Liver (tissue), 9 donors: ENCODE results near the gene SOX6. TPM values are rescaled to one million over a fixed set of nuclear protein-coding genes. Genes with fewer than 3 reads are reported as not detected.

Source experiments
- DNase-seq: peaks from one replicate; pipeline ENCODE4 v3.0.0-alpha.2; 2017; ENCODE audit warnings: low spot score
- H3K27ac ChIP-seq, 2 donors: one replicate each; pipeline ENCODE4 v1.7.0; 2013; ENCODE audit warnings: inconsistent platforms in 2 of 2, low read length in 2 of 2, control low read depth in 1 of 2, low read depth in 1 of 2, mild to moderate bottlenecking in 1 of 2
- H3K27me3 ChIP-seq, 4 donors: one replicate each; pipeline versions ENCODE4 v1.6.1 to v1.7.0; 2013; ENCODE audit warnings: low read length in 3 of 4, inconsistent platforms in 1 of 4, mild to moderate bottlenecking in 1 of 4, moderate library complexity in 1 of 4; ENCODE audit not compliant: control insufficient read depth in 4 of 4, insufficient read depth in 4 of 4
- H3K36me3 ChIP-seq, 4 donors: one replicate each; pipeline versions ENCODE4 v1.6.1 to v1.7.0; 2013; ENCODE audit warnings: low read length in 3 of 4, mild to moderate bottlenecking in 3 of 4, low read depth in 1 of 4, moderate library complexity in 1 of 4; ENCODE audit not compliant: control insufficient read depth in 4 of 4, insufficient read depth in 3 of 4
- H3K4me1 ChIP-seq, 4 donors: one replicate each; pipeline versions ENCODE4 v1.6.1 to v1.7.0; 2013; ENCODE audit warnings: low read length in 3 of 4, mild to moderate bottlenecking in 3 of 4, moderate library complexity in 1 of 4; ENCODE audit not compliant: control insufficient read depth in 4 of 4, insufficient read depth in 4 of 4
- H3K4me3 ChIP-seq, 3 donors: one replicate each; pipeline versions ENCODE4 v1.6.1 to v1.7.0; 2013; ENCODE audit warnings: low read length in 3 of 3, control low read depth in 1 of 3, low read depth in 1 of 3, mild to moderate bottlenecking in 1 of 3
- H3K9ac ChIP-seq, 2 donors: one replicate each; pipeline ENCODE4 v1.7.0; 2013; ENCODE audit warnings: low read length in 2 of 2, mild to moderate bottlenecking in 2 of 2, moderate library complexity in 2 of 2, control low read depth in 1 of 2, low read depth in 1 of 2
- H3K9me3 ChIP-seq, 4 donors: one replicate each; pipeline versions ENCODE4 v1.6.1 to v1.7.0; 2013; ENCODE audit warnings: low read length in 3 of 4; ENCODE audit not compliant: control insufficient read depth in 4 of 4
- CTCF ChIP-seq: fragments of 150-350 bp; IDR thresholded peaks from 2 replicates; pipeline ENCODE4 v1.5.1; 2017; ENCODE audit warnings: improper control_type of control experiment, low read depth, low read length; ENCODE audit not compliant: missing input control
- EGR1 ChIP-seq, 2 donors: IDR thresholded peaks; 2 replicates each; pipeline ENCODE4 v1.6.1; 2016 to 2018; ENCODE audit warnings: antibody characterized with exemption in 2 of 2, low read depth in 2 of 2
- FOXA1 ChIP-seq: IDR thresholded peaks from 2 replicates; pipeline ENCODE4 v1.6.1; 2016; ENCODE audit warnings: antibody characterized with exemption
- FOXA2 ChIP-seq: IDR thresholded peaks from 2 replicates; pipeline ENCODE4 v1.6.1; 2016; ENCODE audit warnings: antibody characterized with exemption
- GABPA ChIP-seq, 2 donors: IDR thresholded peaks in 1 of 2; conservative IDR thresholded peaks in 1 of 2; 2 replicates each; pipeline ENCODE4 v1.6.1; 2016; ENCODE audit warnings: antibody characterized with exemption in 2 of 2, mild to moderate bottlenecking in 1 of 2, moderate library complexity in 1 of 2
- HNF4A ChIP-seq, 2 donors: conservative IDR thresholded peaks; 2 replicates each; pipeline ENCODE4 v1.6.1; 2016; ENCODE audit warnings: antibody characterized with exemption in 2 of 2, mild to moderate bottlenecking in 2 of 2
- RAD21 ChIP-seq, 2 donors: IDR thresholded peaks; 2 replicates each; pipeline ENCODE4 v1.6.1; 2016; ENCODE audit warnings: antibody characterized with exemption in 2 of 2, mild to moderate bottlenecking in 2 of 2
- REST ChIP-seq: IDR thresholded peaks from 2 replicates; pipeline ENCODE4 v1.6.1; 2016; ENCODE audit warnings: antibody characterized with exemption, mild to moderate bottlenecking
- RXRA ChIP-seq, 2 donors: IDR thresholded peaks; 2 replicates each; pipeline ENCODE4 v1.6.1; 2017 to 2018; ENCODE audit warnings: antibody characterized with exemption in 2 of 2, mild to moderate bottlenecking in 1 of 2
- SP1 ChIP-seq: IDR thresholded peaks from 2 replicates; pipeline ENCODE4 v1.6.1; 2018; ENCODE audit warnings: antibody characterized with exemption, mild to moderate bottlenecking
- YY1 ChIP-seq: IDR thresholded peaks from 2 replicates; pipeline ENCODE4 v1.6.1; 2016; ENCODE audit warnings: antibody characterized with exemption, mild to moderate bottlenecking
- ZBTB33 ChIP-seq: IDR thresholded peaks from 2 replicates; pipeline ENCODE4 v1.6.1; 2016; ENCODE audit warnings: antibody characterized with exemption
- WGBS: extraction: QIAGEN DNeasy Blood & Tissue Kit; methylation state at CpG from one replicate; pipeline ENCODE4 v1.1.7; 2013; 5-methylcytosine and 5-hydroxymethylcytosine counted together
- polyA plus RNA-seq, 2 donors: library from polyadenylated mRNA; stranded (reverse) in 1 of 2; unstranded in 1 of 2; fragments of 200-250 nt in 1 of 2; fragments of >200 nt in 1 of 2; fragmentation: Nextera tagmentation in 1 of 2; extraction: Ambion mirVana in 1 of 2; gene quantifications; one replicate each; pipeline versions ENCODE4 v1.2.1 to v1.2.3, GENCODE V29; 2013 to 2015
- total RNA-seq, 2 donors: library from RNA; depleted of rRNA; stranded (reverse); fragments of >200 nt; gene quantifications; one replicate each; pipeline ENCODE4 v1.2.3, GENCODE V29; 2014
- TF ChIP-seq, protein P1 (sequence below): IDR thresholded peaks from 2 replicates; pipeline ENCODE4 v1.6.1; 2016; ENCODE audit warnings: antibody characterized with exemption
- donor health status: healthy.
- donor health status: healthy.
- donor health status: healthy.
- donor health status: healthy.
- donor health status: healthy.

Gene SOX6
- total and polyA plus RNA-seq, 4 donors: 2.4 to 111 (median 14.8) TPM

- no peak for TF ChIP-seq YY1
Measured at GRCh38 chr11:16167706-16168487, 188.4 kb downstream of the SOX6 start (continued).

GRCh38 chr11:16166571-16166970 is 189.8 kb downstream of the SOX6 start:
- Histone ChIP-seq H3K4me1 (no peaks in the 10 kb centered on the region), H3K9ac (no peak overlapping the region), H3K36me3 (no peaks in the 10 kb centered on the region), H3K27me3 (no peaks in the 10 kb centered on the region), H3K9me3 (no peaks in the 10 kb centered on the region), H3K27ac (no peak overlapping the region), H3K4me3 (no peak overlapping the region)
- whole genome bisulfite sequencing: 86% methylated on average over 1 of the region's 1 CpG
- DNase-seq: no peak
- TF ChIP-seq, protein P1, sequence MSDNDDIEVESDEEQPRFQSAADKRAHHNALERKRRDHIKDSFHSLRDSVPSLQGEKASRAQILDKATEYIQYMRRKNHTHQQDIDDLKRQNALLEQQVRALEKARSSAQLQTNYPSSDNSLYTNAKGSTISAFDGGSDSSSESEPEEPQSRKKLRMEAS: no peak
- TF ChIP-seq FOXA1: no peak
- no peak for TF ChIP-seq RXRA (IDR thresholded peaks at IDR 0.05)
- TF ChIP-seq EGR1 (IDR thresholded peaks at IDR 0.05; ENCODE audit: low read depth in 2 of 2): no peak
- TF ChIP-seq REST: no peak
- TF ChIP-seq HNF4A (conservative IDR thresholded peaks at IDR 0.05): no peak
- TF ChIP-seq CTCF: no peak
- TF ChIP-seq ZBTB33: no peak
- no peak for TF ChIP-seq SP1
- no peak for TF ChIP-seq FOXA2
- no peak for TF ChIP-seq RAD21 (IDR thresholded peaks at IDR 0.05)

DNA sequence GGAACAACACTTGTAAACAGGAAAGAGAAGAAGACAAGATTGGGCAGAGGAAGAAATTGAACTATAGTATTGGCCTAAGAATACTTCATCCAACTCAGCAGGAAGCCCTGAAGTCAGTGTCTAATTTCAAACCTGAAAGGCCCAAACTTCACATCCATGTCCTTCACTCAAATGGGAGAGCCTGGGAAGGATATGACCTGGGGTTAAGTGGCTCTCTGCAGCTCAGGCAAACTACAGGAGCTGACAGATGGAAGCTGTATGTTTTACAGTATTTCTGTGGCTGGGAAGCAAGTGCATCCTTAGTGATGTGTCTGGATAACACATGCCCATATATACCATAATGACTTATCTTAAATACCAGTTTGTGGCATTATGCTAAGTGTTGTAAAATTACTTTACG is 196.2 kb downstream of the SOX6 start:
- no peaks in the 10 kb centered on the region for H3K36me3 ChIP-seq
- no peak for DNase-seq
- no peak overlapping the region for H3K27ac ChIP-seq
- H3K27me3 ChIP-seq: no peaks in the 10 kb centered on the region
- H3K9me3 ChIP-seq: no peaks in the 10 kb centered on the region
- no peak overlapping the region for H3K9ac ChIP-seq
- H3K4me3 ChIP-seq: no peak overlapping the region
- TF ChIP-seq GABPA (IDR thresholded peaks at IDR 0.05 in 1 of 2, conservative IDR thresholded peaks at IDR 0.05 in 1 of 2) (no peak), RAD21 (IDR thresholded peaks at IDR 0.05) (no peak), RXRA (IDR thresholded peaks at IDR 0.05) (no peak), ZBTB33 (no peak)
- H3K4me1 ChIP-seq: no peaks in the 10 kb centered on the region
- 98% methylated on average over 1 of the region's 1 CpG for WGBS
